ENCODE results near the gene SLC9A4.

Gene SLC9A4

GRCh38 chr2:102509749-102510148 lies 36.7 kb downstream of the SLC9A4 start:
- TF ChIP-seq CTCF (IDR thresholded peaks at IDR 0.05; ENCODE audit: low read depth, low read length), result no peak
- H3K27me3 ChIP-seq, result no peaks in the 10 kb centered on the region
- no peak for DNase-seq
- H3K36me3 ChIP-seq, result no peaks in the 10 kb centered on the region
- no peaks in the 10 kb centered on the region for H3K4me1 ChIP-seq
- H3K9me3 ChIP-seq, result no peaks in the 10 kb centered on the region
- no peak overlapping the region for H3K4me3 ChIP-seq (ENCODE audit: low read depth, low read length)

GRCh38 chr2:102510791-102511575 lies 38.0 kb downstream of the SLC9A4 start:
- H3K9me3 ChIP-seq, result no peaks in the 10 kb centered on the region
- DNase-seq, result no peak
- no peak for TF ChIP-seq CTCF (IDR thresholded peaks at IDR 0.05; ENCODE audit: low read depth, low read length)
- no peaks in the 10 kb centered on the region for H3K27me3 ChIP-seq
- H3K4me1 ChIP-seq, result no peaks in the 10 kb centered on the region
- no peaks in the 10 kb centered on the region for H3K36me3 ChIP-seq
- H3K4me3 ChIP-seq (ENCODE audit: low read depth, low read length), result no peak overlapping the region

GRCh38 chr2:102512161-102512560 lies 39.1 kb downstream of the SLC9A4 start:
- H3K27me3 ChIP-seq, result no peaks in the 10 kb centered on the region
- no peak for DNase-seq
- no peak for TF ChIP-seq CTCF (IDR thresholded peaks at IDR 0.05; ENCODE audit: low read depth, low read length)
- H3K4me3 ChIP-seq (ENCODE audit: low read depth, low read length), result no peak overlapping the region
- no peaks in the 10 kb centered on the region for H3K9me3 ChIP-seq
- H3K36me3 ChIP-seq, result no peaks in the 10 kb centered on the region
- no peaks in the 10 kb centered on the region for H3K4me1 ChIP-seq

- no peak overlapping the region for H3K4me3 ChIP-seq (ENCODE audit: low read depth, low read length)
- no peaks in the 10 kb centered on the region for H3K9me3 ChIP-seq
- no peak for TF ChIP-seq CTCF (IDR thresholded peaks at IDR 0.05; ENCODE audit: low read depth, low read length)
- DNase-seq, result no peak
- no peaks in the 10 kb centered on the region for H3K4me1 ChIP-seq
- H3K27me3 ChIP-seq, result no peaks in the 10 kb centered on the region
- H3K36me3 ChIP-seq, result no peaks in the 10 kb centered on the region
Observed at GRCh38 chr2:102513355-102513939, 40.4 kb downstream of the SLC9A4 start.

GRCh38 chr2:102514061-102514785 lies 41.2 kb downstream of the SLC9A4 start:
- Histone ChIP-seq H3K4me1 (no peaks in the 10 kb centered on the region), H3K9me3 (no peaks in the 10 kb centered on the region), H3K36me3 (no peaks in the 10 kb centered on the region), H3K4me3 (ENCODE audit: low read depth, low read length) (no peak overlapping the region), H3K27me3 (no peaks in the 10 kb centered on the region)
- DNase-seq, result no peak
- TF ChIP-seq CTCF (IDR thresholded peaks at IDR 0.05; ENCODE audit: low read depth, low read length), result no peak

- TF ChIP-seq CTCF (IDR thresholded peaks at IDR 0.05; ENCODE audit: low read depth, low read length), result no peak
Observed at GRCh38 chr2:102515851-102516250, 42.8 kb downstream of the SLC9A4 start.

More at GRCh38 chr2:102515851-102516250, 42.8 kb downstream of the SLC9A4 start:
- Histone ChIP-seq H3K36me3 (no peaks in the 10 kb centered on the region), H3K9me3 (no peaks in the 10 kb centered on the region), H3K4me3 (ENCODE audit: low read depth, low read length) (no peak overlapping the region), H3K27me3 (no peaks in the 10 kb centered on the region), H3K4me1 (no peaks in the 10 kb centered on the region)
- DNase-seq, result no peak
